ENCODE results near the gene ABCC10.

DNA sequence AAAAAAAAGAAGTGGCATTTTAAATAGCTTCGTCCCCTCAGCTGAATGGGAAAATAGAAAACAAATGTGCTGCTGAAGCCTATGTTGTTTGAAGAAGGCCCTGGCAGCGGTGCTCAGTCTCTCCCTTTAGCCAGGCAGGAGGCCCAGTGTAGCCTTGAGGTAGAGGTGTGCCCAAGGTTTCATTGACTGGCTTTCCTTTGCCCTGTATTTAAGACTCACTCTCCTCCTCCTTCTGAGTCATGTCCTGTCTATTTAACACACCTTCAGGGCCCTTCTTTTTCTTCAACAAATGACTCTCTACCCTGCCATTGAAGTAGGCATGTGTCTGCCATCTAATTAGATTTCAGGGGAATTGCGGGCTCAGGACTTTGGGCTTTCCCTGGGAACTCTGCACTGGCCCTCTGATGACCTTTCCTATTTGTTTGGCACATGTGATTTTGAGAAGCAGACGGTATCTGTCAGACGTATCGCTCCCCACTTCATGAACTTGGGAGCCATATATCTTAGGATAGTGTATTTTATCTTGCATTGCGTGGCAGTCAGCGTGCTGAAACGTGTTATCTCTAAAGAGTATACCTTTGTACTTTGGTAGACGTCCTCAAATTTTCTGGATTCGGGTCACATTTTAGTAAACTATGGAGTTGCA, 54.4 kb downstream of the ABCC10 start:
- TF ChIP-seq, protein P1, sequence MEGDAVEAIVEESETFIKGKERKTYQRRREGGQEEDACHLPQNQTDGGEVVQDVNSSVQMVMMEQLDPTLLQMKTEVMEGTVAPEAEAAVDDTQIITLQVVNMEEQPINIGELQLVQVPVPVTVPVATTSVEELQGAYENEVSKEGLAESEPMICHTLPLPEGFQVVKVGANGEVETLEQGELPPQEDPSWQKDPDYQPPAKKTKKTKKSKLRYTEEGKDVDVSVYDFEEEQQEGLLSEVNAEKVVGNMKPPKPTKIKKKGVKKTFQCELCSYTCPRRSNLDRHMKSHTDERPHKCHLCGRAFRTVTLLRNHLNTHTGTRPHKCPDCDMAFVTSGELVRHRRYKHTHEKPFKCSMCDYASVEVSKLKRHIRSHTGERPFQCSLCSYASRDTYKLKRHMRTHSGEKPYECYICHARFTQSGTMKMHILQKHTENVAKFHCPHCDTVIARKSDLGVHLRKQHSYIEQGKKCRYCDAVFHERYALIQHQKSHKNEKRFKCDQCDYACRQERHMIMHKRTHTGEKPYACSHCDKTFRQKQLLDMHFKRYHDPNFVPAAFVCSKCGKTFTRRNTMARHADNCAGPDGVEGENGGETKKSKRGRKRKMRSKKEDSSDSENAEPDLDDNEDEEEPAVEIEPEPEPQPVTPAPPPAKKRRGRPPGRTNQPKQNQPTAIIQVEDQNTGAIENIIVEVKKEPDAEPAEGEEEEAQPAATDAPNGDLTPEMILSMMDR (IDR thresholded peaks at IDR 0.05), result no peak
- TF ChIP-seq POLR2AphosphoS5 (IDR thresholded peaks at IDR 0.05; ENCODE audit: insufficient read depth in 1 of 2, low read depth in 1 of 2), result no peak
